Breast epithelium (tissue), 3 donors: Measurements from ENCODE around the gene GPR173.

Source experiments
- CTCF ChIP-seq, 3 donors: fragments of 450-650 bp; IDR thresholded peaks; one replicate each; pipeline ENCODE4 v1.5.1; 2016 to 2017; ENCODE audit warnings: antibody characterized with exemption in 3 of 3, mild to moderate bottlenecking in 3 of 3, moderate library complexity in 3 of 3
- POLR2A ChIP-seq: fragments of 450-650 bp; IDR thresholded peaks from one replicate; pipeline ENCODE4 v1.6.1; 2016; ENCODE audit warnings: antibody characterized with exemption, mild to moderate bottlenecking, moderate library complexity
- POLR2AphosphoS5 ChIP-seq, 3 donors: sonication (generic); formaldehyde crosslinking; IDR thresholded peaks; one replicate each; pipeline ENCODE4 v1.6.1; 2017; ENCODE audit warnings: antibody characterized with exemption in 3 of 3

- no peak for TF ChIP-seq CTCF (IDR thresholded peaks at IDR 0.05)
- no peak for TF ChIP-seq POLR2A
- no peak for TF ChIP-seq POLR2AphosphoS5 (IDR thresholded peaks at IDR 0.05)
Measured at GRCh38 chrX:53022381-53022780, 26.2 kb upstream of the GPR173 start.
